IPS-NIHi11 (cell line): ENCODE results near the gene BACE2.

Source experiments
- DNase-seq: peaks from one replicate; pipeline ENCODE4 v3.0.0; 2012; ENCODE audit warnings: mixed read lengths, low spot score

The BACE2 gene

DNA sequence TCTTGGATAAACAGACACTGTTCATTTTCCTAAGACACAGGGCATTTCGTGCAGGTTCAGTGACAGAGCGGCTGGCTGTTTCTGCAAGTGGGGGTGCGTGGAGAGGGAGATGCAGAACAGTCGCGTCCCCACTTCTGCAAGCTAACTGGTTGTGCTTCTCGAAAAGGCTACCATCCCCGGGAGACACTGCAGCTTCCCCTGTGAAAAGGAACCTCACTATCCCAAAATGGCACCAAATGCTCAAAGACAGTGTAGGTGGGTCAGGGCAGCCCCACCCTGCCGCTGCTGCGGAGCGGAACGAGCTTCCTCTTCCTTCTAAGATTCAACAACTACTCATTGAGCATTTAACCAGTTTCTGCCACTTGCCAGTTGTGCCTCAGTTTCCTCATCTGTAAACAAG, 19.2 kb upstream of the BACE2 start:
- DNase-seq = no peak

DNA sequence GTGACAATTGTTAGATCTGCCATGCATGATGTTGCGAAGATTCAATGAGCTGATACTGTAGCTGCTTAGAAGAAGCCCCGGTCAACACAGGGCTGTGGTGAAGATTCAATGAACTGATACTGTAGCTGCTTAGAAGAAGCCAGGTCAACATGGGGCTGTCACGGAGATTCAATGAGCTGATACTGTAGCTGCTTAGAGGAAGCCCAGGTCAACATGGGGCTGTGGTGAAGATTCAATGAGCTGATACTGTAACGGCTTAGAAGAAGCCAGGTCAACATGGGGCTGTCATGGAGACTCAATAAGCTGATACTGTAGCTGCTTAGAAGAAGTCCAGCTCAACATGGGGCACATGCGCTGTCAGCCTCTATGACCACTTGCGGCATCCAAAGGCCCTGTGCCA, 18.8 kb upstream of the BACE2 start:
- no peak for DNase-seq

DNA sequence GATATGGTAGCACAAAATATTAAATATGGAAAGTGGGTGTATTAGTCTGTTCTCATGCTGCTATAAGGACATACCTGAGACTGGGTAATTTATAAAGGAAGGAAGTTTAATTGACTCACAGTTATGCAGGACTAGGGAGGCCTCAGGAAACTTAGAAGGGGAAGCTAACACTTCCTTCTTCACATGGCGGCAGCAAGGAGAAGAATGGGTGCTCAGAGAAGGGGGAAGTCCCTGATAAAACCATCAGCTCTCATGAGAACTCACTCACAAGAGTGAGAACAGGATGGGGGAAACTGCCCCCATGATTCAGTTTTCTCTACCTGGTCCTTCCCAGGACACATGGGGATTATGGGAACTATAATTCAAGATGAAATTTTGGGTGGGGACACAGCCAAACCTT, 15.8 kb upstream of the BACE2 start:
- no peak for DNase-seq

DNA sequence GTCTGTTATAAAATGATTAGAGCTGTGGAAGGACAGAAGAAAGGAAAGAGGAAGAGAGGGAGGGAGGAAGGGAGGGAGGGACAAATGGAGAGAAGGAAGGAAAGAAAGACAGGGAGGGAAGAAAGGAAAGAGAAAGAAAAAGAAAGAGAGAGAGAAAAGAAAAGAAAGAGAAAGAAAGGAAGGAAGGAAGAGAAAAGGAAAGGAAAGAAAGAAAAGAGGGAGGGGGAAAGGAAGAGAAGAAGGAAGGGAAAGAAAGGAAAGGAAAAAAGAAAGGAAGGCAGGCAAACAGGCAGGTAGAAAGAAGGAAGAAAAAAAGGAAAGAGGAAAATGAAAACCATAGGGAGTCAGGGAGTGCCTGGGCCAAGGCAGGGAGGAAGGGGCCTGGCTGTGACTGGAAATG, 14.5 kb upstream of the BACE2 start:
- DNase-seq = no peak

DNA sequence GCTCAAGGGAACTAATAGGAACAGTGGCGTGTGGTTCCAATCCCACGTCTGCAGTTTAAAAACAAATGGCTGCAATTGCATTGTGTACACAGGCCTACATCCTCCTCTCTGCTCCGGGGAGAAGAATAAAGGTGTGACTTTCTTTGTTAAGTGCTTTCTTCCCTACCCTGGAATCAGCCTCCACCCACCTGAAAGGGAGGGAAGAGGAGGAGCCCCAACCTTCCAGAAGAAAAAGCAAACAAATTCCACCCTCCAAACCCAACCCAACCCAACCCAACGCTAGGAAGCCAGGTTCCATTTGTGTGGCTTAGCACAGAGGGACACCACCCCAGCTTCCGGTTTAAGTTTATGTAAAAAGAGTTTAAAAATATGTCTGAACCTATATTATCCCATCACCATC, 11.8 kb upstream of the BACE2 start:
- DNase-seq = no peak

DNA sequence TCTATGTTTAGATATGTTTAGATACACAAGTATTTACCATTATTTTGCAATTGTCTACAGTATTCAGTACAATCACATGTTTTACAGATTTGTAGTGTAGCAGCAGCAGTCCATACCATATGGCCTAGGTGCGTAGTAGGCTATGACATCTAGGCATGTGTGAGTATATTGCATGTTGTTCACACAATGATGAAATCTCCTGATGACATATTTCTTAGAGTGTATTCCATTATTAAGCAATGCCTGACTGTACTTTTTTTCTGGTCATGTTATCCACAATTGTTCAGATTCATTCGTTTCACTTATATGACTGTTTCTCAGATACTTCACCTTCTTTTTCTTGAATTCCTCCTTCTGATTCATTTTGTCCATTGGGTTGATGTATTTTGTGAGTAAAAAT, 9.9 kb upstream of the BACE2 start:
- DNase-seq = no peak

DNA sequence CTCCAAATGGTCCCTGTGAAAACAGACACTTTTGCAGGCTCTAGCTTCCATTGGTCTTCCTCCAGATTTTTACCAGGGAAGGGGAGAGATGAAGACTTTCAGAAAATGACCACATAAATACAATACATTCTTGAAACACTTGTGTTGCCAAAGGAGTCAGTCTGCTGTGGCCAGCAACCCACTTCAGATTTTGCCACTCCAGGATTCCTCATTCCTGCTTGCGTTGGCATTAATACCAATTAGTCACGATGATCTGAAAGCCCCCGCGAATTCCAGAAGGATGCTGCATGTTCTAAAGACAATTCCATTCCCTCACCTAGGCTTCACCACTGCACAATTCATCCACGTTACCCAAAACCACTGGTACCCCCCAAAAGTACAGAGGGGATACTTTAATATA, 7.9 kb upstream of the BACE2 start:
- no peak for DNase-seq

DNA sequence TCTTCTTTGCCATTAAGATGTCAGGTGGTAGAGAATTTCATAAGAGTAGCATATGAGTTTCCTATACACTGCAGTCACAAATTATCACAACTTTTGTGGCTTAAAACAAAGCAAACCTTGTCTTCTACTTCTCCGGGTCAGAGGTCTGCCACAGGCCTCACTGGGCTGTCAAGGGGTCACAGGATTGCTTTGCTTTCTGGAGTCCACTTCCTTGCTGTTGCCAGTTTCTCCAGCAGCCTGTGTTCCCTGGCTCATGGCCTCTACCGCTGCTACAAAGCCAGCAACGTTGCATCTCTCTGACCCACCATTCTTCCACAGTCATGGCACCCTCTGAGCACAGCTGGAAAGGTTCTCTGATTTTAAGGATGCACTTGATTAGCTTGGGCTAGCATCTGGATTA, 6.5 kb upstream of the BACE2 start:
- no peak for DNase-seq

DNA sequence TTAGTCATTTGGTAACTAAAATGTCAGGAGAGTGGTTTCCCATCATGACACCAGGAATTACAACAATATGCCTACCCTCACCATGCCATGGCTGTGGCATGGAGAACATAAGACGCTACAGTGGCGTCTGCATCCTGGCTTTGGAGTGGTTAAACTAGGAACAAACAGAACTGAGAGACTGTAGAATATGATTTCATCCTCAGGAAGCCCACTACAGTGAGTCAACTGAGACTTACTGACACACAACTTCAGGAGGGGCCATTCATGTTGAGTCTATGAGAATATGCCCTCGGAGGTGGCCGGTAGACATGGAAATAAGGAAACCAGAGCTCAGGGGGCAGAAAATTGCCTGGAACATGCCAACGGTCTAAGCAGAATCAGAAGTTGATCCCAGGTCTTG, 5.9 kb upstream of the BACE2 start:
- DNase-seq = no peak

DNA sequence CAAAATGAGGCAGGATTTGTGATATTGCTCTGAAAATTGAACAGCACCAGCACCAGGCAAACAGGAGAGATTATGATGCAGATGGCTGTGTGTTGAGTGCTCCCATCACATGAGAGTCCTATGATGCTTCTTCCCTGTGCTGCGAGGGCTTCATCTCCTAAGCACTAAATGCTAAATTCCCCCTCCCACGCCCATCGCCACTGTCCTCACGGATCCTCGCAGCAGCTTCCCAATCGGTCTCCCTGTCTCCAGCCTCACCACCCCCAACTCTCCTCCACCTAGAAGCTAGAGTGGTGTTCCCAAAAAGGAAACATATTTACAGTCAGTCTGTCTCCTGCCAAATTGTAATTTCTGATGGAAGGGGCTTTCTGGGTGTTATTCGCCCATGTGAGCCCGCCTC, 4.9 kb upstream of the BACE2 start:
- DNase-seq = no peak

DNA sequence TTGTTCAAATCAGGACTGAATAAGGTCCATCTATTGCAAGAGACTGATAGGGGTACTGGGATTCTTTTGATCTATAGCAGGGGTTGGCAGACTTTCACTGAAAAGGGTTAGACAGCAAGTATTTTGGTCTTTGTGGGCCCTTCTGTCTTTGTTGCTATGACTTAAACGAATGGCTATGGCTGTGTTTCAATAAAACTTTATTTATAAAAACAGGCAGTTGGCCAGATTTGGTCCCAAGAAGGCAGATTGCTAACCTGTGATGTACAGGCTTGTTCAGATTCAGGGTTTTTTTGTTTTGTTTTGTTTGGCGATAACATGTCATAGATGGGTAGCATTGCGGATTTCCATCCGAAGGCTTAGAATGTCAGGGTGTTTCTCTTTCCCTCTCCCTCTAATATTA, 3.9 kb upstream of the BACE2 start:
- no peak for DNase-seq

DNA sequence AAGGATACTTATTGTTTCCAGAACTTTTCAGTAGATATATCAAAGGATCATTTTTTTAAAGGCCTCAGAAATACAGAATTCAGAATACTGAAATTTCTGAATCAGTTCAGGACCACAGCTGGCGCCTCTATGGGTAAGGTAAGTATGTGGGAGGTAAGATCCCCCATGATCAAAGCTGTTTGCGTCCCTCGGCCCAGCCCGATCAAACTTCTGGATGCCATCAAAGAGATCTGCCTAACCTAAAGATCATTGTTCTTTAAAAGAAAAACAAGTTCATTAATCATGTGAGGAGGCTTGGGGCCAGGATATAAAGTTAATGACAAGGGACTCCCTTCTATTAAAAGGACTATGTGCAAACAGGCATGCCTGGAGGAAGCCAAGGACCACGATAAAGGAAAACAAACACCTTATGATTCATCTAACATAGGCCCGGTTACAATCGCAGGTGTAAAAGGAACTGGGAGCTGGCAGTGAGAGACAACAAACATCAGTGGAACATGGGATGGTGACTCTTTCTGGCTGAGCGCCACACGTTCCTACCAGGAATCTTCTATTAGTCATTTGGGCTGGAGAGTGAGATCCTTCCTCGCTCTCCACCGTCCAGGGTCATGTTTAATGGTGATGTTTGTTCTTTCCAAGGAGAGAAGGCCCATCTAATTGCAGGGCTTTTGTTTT, 2.8 kb upstream of the BACE2 start:
- no peak for DNase-seq

DNA sequence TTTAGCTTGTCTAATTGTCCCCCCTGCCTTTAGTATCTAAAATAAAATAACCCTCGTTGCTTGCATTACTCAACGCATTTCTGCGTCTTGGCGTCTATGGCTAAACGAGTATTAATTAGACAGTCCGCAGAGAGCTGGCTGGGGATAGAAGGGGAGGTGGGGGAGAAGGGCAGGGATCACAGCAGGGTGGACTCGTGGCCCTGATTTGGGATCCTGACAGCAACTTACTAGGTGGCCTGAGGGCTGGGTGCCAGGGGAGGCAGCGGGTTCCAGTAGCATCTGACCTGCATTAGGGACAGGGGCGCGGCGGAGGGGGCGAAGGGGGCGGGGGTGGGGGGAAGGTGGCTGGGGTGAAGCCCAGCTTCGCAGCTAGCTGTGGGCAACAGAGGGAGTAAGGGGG, 1.1 kb upstream of the BACE2 start:
- DNase-seq = no peak

DNA sequence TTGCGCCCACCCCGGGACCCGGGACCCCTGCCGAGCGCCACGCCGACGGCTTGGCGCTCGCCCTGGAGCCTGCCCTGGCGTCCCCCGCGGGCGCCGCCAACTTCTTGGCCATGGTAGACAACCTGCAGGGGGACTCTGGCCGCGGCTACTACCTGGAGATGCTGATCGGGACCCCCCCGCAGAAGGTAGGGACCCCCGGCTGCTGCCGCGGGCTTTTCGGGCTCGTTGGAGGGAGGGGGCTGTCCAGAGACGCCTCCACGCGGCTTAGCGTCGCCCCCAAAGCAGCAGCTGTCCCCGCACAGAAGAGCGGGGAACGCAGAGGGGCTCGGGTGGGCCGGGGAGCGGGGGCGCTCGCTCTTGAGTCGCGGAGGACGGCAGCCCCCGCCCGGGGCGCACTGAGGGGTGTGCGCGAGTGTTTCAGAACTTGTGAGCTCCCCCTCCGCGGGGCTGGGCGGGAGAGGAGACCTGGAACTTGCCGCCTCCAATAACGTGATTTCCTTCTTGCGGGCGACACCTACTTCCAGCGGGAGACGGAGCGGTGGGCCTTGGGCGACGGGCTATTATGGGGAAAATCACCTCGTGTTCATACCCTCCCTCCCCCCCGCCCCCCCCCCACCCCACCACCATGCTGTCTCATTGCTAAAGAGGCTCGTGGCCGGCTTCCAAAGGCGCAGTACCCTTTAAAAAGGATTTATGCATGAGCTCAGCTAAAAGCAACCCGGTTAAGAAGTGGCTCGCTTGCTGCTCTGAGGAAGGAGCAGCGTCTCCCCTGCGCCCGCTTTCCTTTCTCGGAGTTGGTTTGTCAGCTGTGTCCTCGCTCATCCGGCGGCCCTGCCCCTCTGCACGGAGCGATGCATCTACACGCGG, 664 bp downstream of the BACE2 start:
- peak; percentile 44 for DNase-seq

DNA sequence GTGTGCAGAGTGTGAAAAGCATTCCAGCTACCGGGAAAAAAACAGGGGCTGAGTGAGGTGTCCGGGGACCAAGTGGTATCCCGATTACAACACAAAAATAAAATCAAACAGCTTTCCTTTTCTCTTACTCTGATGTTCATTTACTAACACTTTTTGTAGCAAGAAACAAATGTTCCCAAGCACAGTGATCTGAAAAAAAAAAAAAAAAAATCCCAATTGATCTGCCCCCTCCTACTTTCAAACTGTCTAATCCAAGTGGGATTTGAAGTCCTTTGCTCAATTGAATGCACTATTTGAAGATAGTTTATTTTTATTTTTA, 1.3 kb downstream of the BACE2 start:
- DNase-seq = no peak

DNA sequence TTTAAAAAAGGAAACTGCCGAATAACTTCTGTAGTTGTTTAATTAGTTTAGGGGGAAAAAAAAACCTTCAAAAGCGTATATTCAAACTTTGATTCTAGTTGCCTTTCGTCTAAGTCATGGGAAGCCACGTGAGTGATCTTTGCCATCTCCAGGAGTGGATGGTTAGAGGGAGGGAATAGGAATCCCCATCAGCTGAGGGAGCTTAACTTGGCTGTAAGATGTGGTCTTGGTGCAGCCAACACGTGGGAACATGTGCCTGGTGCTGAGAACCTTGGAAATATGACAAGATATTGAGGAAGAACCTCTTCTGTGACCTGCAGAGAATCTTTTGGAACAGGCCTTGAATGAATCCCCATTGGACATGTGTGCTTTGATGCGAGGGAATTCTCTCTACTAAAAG, 1.7 kb downstream of the BACE2 start:
- no peak for DNase-seq

DNA sequence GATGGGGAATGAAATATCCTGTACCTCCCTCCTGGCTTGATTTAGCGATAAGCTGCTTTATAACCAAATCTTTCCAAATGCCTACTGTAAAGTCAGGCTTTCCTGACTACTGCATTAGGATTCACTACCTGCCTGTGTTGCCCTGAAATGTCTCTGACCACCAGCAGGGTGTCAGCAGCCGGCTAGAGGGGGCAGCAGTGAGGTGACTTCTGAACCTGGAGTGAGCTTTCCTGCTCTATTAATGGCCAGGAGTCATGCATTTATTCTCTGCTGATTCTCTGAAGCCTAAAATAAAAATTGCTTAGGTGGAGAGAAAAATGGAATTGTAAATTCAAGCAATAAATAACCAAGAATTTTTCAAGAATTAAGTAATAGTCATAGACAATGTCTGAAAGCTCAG, 2.5 kb downstream of the BACE2 start:
- DNase-seq = peak; percentile 75

DNA sequence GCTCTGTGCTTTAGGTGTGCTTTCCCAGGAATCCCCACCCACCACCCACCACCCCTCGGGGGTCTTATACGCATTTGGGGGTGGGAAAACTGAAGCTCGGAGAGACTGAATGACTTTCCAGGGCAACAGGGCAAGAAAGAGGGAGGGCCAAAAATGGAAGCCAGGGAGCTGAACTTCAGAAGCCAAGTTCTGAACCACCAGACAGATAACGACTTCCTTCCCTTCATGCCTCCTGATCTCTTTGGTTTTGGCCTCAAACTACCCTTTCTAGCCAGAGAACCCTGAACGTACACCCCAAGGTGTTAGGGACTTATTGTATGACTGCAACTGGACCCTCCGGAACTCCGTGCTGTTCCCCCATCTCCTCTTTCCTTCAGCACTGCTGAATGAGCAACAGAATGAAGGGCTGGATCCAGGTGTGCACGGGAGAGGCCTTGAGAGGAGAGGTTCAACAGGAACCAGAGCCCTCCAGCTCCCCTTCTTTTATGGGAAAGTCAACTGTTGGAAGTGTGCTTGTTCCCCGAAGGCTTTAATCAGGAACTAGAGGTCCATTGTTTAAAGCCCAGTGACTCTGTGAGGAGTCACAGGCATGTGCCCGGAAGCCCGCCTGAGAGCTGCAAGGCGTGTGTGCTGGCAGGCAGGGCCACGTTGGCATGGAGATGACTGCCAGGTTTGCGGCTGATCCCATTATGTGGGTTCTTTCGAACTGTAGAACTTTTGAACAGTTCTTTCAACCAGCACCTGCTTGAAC, 3.1 kb downstream of the BACE2 start:
- no peak for DNase-seq

DNA sequence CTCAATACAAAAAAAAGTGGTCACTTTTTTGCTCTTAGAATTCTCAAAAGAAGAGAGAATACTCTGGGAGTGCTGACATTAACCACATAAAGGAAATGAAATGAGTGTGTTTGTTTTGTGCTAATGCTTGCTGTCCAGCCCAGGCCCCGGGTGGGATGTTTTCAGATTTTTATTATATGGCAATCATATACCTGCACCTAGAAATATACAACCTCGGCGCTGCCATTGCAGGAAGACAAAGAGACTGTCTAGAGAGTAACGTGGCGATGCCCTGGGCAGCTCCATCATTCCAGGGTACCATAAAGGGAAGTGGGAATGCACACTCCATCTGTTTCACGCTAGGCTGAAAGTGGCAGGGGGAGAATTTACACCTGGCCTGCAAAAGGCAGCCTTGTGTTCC, 7.1 kb downstream of the BACE2 start:
- DNase-seq = no peak

DNA sequence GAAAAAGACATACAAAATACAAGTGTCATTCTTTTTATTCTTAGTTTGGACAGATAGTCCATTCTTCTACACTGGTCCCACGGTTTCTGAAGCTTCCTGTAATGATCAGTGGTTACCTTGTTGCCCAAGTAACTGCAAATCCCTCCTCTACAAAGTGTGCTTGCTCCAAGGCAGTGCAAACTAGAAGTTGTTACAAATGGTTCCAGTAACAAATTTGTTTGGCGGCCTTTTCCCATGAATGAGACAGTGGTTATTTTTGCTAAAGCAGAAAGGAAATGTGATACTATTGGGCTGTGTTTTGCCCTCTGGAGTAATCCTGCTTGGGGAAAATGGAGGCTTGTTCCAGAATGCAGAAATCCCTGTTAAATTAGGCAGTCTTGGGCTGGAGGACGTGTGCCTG, 8.9 kb downstream of the BACE2 start:
- DNase-seq = no peak

DNA sequence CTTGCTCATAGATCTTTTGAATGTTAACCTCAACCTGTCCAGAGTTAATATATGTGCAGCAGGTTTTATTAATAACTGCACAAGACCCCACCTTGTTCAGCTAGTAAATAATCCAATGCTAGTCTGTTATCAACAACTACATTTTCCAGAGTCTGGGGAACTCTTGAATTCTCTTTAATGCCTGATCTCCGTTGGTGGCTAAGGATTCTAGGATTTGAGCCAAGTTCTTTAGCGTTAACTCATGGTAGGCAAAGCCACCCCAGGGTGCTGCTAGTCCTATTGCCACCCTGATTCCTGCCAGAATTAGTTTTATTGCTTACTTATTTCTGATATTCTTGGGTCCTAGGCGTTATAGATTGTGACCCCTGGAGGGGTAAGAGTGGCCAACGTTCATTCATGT, 12.8 kb downstream of the BACE2 start:
- no peak for DNase-seq

DNA sequence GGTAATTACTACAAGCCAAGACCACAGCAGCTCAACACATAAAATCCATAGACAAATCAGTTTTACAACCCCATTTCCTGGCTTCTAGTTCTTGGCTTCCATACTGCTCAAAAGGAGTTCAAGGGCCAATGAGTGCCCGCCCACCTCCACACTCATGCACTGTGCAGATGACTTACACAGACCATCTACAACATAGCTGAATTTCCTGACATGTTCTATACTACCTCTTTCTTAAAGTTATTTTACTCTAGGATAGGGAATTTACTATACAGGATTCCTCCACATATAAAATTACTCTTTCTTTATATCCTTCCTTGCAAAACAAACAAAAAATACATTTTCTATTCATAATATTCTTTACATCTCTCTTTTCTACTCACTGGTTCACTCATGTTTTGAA, 14.6 kb downstream of the BACE2 start:
- no peak for DNase-seq

DNA sequence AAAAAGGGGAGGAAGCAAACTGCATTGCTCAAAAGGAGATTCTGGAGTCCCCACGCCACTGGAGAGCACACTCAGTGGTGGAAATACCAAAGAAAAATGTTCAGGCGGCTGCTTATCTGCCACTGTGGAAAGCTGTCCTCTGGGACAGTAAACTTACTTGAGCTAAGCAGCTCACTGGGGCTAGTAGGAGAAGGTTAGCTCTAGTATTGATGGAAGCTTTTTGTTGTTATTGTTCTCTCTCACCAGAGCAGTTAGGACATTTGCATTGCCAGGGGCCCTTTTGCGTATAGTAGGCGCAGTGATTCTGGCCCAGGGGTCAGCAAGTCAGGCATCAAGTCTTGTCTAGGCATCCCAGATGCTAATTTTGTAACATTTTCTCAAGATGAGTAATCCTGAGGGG, 15.6 kb downstream of the BACE2 start:
- DNase-seq = no peak
